Esophagus squamous epithelium (tissue), 5 donors: Measurements from ENCODE around the gene HERC2. TPM values are rescaled to one million over a fixed set of nuclear protein-coding genes. Genes with fewer than 3 reads are reported as not detected.

Experiments used
- DNase-seq: peaks from one replicate; lab custom pipeline; 2025; lab: John Stamatoyannopoulos, UW
- H3K27ac ChIP-seq, 4 donors: fragments of 200-600 bp; sonication (generic); one replicate each; pipeline ENCODE4 v1.5.1; 2016 to 2019; ENCODE audit warnings: mild to moderate bottlenecking in 1 of 4
- H3K27me3 ChIP-seq, 4 donors: fragments of 200-600 bp; sonication (generic); 1 replicate in 3 of 4; 2 replicates in 1 of 4; pipeline versions ENCODE4 v1.5.1 to v1.6.0; 2017 to 2021; ENCODE audit warnings: antibody characterized with exemption in 1 of 4
- H3K36me3 ChIP-seq, 3 donors: fragments of 200-600 bp; sonication (generic); one replicate each; pipeline ENCODE4 v1.5.1; 2016 to 2019
- H3K4me1 ChIP-seq, 3 donors: fragments of 200-600 bp; sonication (generic); one replicate each; pipeline ENCODE4 v1.5.1; 2017 to 2019
- H3K4me3 ChIP-seq, 4 donors: fragments of 200-600 bp; sonication (generic); 1 replicate in 3 of 4; 2 replicates in 1 of 4; pipeline ENCODE4 v1.5.1; 2016 to 2019; ENCODE audit warnings: mild to moderate bottlenecking in 2 of 4, moderate library complexity in 1 of 4
- H3K9me3 ChIP-seq, 3 donors: fragments of 200-600 bp; sonication (generic); one replicate each; pipeline ENCODE4 v1.5.1; 2016 to 2019
- POLR2A ChIP-seq, 4 donors: fragments of 450-650 bp; IDR thresholded peaks; one replicate each; pipeline ENCODE4 v1.6.1; 2017; ENCODE audit warnings: antibody characterized with exemption in 4 of 4, mild to moderate bottlenecking in 4 of 4, moderate library complexity in 3 of 4
- WGBS, 2 donors: methylation state at CpG; one replicate each; pipeline ENCODE4 v1.1.5; 2018; 5-methylcytosine and 5-hydroxymethylcytosine counted together
- intact Hi-C: fragments of 100-400 bp; cut with DNase I; formaldehyde crosslinking; loops from one replicate; pipeline ENCODE4 v1.15.0; 2022
- total RNA-seq, 4 donors: library from RNA; depleted of rRNA; stranded (reverse); fragments of >200 nt; gene quantifications; one replicate each; pipeline ENCODE4 v1.1.0, GENCODE V29; 2016
- TF ChIP-seq, protein P1 (sequence below), 6 experiments: fragments of 450-650 bp in 4 of 6; fragments of 200-600 bp in 2 of 6; sonication (generic) in 2 of 6; IDR thresholded peaks; one replicate each; pipeline ENCODE4 v1.5.1; 2016 to 2019; ENCODE audit warnings: antibody characterized with exemption in 6 of 6, mild to moderate bottlenecking in 4 of 6, moderate library complexity in 4 of 6
- donor health status: DM: yes; HTN: yes; CAD: no.

Gene HERC2
- total RNA-seq, 4 donors from 2014 or later: 32.2 to 45.0 (median 39.2) TPM

- no peaks in the 10 kb centered on the region for H3K27me3 ChIP-seq
- no peaks in the 10 kb centered on the region for H3K9me3 ChIP-seq
- H3K27ac ChIP-seq: no peak overlapping the region
- no peaks in the 10 kb centered on the region for H3K4me1 ChIP-seq
- TF ChIP-seq, protein P1, sequence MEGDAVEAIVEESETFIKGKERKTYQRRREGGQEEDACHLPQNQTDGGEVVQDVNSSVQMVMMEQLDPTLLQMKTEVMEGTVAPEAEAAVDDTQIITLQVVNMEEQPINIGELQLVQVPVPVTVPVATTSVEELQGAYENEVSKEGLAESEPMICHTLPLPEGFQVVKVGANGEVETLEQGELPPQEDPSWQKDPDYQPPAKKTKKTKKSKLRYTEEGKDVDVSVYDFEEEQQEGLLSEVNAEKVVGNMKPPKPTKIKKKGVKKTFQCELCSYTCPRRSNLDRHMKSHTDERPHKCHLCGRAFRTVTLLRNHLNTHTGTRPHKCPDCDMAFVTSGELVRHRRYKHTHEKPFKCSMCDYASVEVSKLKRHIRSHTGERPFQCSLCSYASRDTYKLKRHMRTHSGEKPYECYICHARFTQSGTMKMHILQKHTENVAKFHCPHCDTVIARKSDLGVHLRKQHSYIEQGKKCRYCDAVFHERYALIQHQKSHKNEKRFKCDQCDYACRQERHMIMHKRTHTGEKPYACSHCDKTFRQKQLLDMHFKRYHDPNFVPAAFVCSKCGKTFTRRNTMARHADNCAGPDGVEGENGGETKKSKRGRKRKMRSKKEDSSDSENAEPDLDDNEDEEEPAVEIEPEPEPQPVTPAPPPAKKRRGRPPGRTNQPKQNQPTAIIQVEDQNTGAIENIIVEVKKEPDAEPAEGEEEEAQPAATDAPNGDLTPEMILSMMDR (IDR thresholded peaks at IDR 0.05): peak in 1 of 6 experiments; percentile 7
- no peak for TF ChIP-seq POLR2A (IDR thresholded peaks at IDR 0.05)
- no peak overlapping the region for H3K4me3 ChIP-seq
- 58 to 80% methylated on average over 15 of the region's 15 CpGs for WGBS, 2 donors
- intact Hi-C loops: no loop called here
- peaks cover 0 to 82% (median 22%) of the 10 kb centered on the region in 3 donors for H3K36me3 ChIP-seq
- no peak for DNase-seq
These were observed 130.1 kb downstream of the HERC2 start for GRCh38 chr15:28191832-28192231.

- no peak for DNase-seq
- TF ChIP-seq, protein P1 (IDR thresholded peaks at IDR 0.05): no peak
- TF ChIP-seq POLR2A (IDR thresholded peaks at IDR 0.05): no peak
- Histone ChIP-seq H3K4me3 (no peak overlapping the region), H3K36me3 (peaks cover 0 to 91% (median 22%) of the 10 kb centered on the region in 3 donors), H3K9me3 (no peaks in the 10 kb centered on the region), H3K27ac (no peak overlapping the region), H3K27me3 (no peaks in the 10 kb centered on the region), H3K4me1 (no peaks in the 10 kb centered on the region)
- intact Hi-C loops: no loop called here
- 84 to 89% methylated on average over 7 of the region's 7 CpGs for WGBS, 2 donors
These were observed 131.4 kb downstream of the HERC2 start for GRCh38 chr15:28190391-28191174.

GRCh38 chr15:28185148-28185895 lies 136.7 kb downstream of the HERC2 start:
- no peaks in the 10 kb centered on the region for H3K27me3 ChIP-seq
- TF ChIP-seq POLR2A (IDR thresholded peaks at IDR 0.05): no peak
- TF ChIP-seq, protein P1 (IDR thresholded peaks at IDR 0.05): no peak
- intact Hi-C loops: no loop called here
- no peak overlapping the region for H3K4me3 ChIP-seq
- peaks cover 5 to 95% (median 12%) of the 10 kb centered on the region in 3 donors for H3K36me3 ChIP-seq
- H3K27ac ChIP-seq: no peak overlapping the region
- H3K9me3 ChIP-seq: no peaks in the 10 kb centered on the region
- WGBS, 2 donors: 93 to 96% methylated on average over 9 of the region's 9 CpGs
- DNase-seq: no peak
- no peaks in the 10 kb centered on the region for H3K4me1 ChIP-seq

DNA sequence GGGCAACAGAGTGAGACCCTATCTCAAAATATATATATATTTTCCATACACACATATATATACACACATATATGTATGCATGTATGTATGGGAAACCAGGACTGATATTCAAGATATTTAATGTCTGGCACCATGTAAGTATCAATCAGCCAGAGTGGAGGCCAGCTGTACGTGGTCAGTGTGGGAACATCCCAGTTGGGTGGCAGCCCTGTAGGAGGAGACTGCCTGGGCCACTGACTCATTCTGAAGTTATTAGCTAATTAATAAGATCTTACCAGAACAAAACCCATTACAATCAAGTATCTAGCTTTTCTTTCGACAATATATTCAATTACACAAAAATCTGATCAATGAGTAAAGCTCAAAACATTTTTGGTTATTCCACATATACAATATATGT lies 137.8 kb downstream of the HERC2 start:
- no peaks in the 10 kb centered on the region for H3K27me3 ChIP-seq
- no peak overlapping the region for H3K27ac ChIP-seq
- intact Hi-C loops: no loop called here
- no peak overlapping the region for H3K4me3 ChIP-seq
- TF ChIP-seq, protein P1 (IDR thresholded peaks at IDR 0.05): no peak
- no peak for TF ChIP-seq POLR2A (IDR thresholded peaks at IDR 0.05)
- no peaks in the 10 kb centered on the region for H3K4me1 ChIP-seq
- no peak for DNase-seq
- 77 to 86% methylated on average over 2 of the region's 2 CpGs for WGBS, 2 donors
- no peaks in the 10 kb centered on the region for H3K9me3 ChIP-seq
- peaks cover 5 to 96% (median 12%) of the 10 kb centered on the region in 3 donors for H3K36me3 ChIP-seq

DNA sequence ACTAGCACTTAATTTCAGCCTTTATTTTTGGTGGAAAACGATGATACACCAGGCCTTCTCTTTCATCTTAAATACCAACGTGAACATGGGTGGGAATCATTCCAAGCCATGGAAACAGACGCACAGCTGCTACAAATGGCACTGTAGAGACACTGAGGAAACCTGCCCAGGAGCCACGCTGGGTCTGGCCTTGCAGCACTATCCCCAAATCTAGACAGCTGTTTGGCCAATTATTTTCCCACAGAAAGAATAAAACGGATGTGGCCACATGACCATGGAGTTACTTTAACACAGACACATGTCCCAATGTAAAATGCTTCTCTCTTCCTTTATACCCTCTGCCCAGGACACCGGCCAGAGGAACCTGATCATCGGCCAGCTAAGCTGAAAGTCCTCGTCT lies 139.2 kb downstream of the HERC2 start:
- H3K4me1 ChIP-seq: no peaks in the 10 kb centered on the region
- H3K27me3 ChIP-seq: no peaks in the 10 kb centered on the region
- peaks cover 2 to 94% (median 5%) of the 10 kb centered on the region in 3 donors for H3K36me3 ChIP-seq
- no peak overlapping the region for H3K4me3 ChIP-seq
- no peak overlapping the region for H3K27ac ChIP-seq
- DNase-seq: no peak
- TF ChIP-seq, protein P1 (IDR thresholded peaks at IDR 0.05): no peak
- TF ChIP-seq POLR2A (IDR thresholded peaks at IDR 0.05): no peak
- intact Hi-C loops: no loop called here
- 84 to 88% methylated on average over 8 of the region's 8 CpGs for WGBS, 2 donors
- no peaks in the 10 kb centered on the region for H3K9me3 ChIP-seq
